Measurements from ENCODE around the gene WNT5A.

The WNT5A gene

DNA sequence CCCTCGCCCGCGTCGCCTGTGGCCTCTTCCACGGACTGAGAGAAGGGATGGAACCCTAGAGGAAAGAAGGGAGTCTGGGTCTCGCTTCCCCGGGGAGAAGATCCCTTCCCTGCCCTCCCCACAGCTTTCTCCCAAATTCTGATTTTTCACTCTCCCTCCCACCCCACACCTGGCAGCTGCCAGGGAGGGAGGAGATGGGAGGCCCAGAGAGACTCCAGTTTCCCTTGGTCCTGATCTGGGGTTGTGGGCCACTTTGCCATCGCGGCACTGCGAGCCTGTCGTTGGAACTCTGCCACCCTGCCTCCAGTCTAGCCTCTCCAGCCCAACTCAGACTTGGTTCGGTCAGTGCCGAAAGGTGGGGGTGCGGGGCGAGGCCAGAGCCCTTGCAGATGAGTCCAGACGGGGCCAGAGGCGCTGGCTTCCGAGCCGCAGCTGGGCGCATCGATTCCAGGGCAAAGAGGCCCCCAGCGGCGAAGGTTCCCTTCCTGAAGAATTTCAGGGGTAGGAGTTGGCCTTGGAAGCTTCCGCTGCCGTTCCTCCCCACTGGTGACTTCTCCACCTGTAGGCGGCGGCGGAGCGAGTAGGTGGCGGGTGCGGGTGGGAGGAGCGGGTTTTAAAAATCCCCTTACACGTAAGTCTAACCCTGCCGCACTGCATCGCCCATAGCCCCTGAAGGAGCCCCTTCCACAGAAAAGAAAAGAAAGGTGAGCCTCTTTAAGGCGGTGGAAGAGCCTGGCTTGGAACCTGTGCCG, 5.2 kb downstream of the WNT5A start:
- no peak for FAIRE-seq

GRCh38 chr3:55480911-55481743, 6.0 kb downstream of the WNT5A start:
- no peak for FAIRE-seq

DNA sequence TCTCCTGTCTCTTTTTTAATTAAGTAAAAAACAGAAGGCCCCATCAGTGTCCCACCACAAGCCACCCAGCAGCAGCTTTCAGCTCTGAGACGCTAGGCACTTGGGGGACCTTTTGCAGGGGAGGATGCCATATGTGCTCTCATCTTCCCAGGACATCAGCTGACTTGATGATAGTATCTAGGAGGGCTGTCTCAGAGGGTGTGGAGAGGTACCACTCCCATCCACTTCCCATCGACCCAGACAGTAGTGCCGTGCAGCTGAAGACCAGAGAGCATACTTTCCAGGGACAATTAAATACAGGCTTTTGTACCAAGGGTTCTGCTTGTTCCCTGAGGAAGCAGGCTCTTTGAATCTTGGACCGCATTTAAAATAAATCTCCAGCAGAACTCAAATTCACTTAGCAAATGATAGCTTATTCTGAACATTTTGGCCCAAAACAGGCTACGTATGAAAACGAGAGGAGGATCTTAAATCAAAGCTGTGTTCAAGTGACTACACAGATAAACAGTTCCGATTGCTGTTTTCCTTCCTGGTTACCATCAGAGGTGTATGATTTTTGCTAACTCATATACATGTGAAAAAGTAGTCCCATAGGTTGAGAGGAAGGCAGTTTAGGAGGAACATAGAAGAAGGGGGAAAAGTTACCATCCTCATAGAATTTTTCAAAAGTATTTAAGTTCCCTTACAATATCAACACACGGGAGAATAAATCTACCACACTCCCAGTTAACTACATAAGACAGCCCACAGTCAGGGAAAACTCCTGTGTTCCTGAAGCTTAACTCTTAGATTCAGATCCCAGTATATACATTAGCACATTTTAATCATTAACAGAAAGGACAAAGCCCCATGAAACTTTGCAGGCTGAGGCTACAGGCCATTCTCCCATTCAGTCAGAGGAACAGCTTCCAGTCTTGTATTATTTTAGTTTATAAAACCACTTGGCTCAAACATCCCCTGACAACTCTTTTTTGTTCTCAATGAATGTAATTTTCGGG, 9.5 kb downstream of the WNT5A start:
- no peak for FAIRE-seq

GRCh38 chr3:55476515-55476914, 10.6 kb downstream of the WNT5A start:
- no peak for FAIRE-seq

DNA sequence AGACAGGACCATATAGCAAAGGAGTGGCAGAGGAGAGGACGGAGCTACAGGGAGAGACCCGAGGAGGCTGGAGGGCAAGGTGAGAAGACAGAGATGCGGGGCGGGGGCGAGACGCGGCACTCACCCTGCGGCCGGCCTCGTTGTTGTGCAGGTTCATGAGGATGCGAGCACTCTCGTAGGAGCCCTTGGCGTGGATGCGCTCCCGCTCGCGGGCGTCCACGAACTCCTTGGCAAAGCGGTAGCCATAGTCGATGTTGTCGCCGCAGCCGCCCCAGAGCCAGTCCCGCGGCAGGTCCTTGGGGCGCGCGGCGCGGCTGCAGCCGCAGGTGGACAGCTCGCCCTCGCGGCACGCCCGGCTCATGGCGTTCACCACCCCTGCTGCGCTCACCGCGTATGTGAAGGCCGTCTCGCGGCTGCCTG, 12.9 kb downstream of the WNT5A start:
- no peak for FAIRE-seq

GRCh38 chr3:55473788-55474187, 13.3 kb downstream of the WNT5A start:
- FAIRE-seq: no peak

GRCh38 chr3:55471522-55472280, 15.4 kb downstream of the WNT5A start:
- no peak for FAIRE-seq

DNA sequence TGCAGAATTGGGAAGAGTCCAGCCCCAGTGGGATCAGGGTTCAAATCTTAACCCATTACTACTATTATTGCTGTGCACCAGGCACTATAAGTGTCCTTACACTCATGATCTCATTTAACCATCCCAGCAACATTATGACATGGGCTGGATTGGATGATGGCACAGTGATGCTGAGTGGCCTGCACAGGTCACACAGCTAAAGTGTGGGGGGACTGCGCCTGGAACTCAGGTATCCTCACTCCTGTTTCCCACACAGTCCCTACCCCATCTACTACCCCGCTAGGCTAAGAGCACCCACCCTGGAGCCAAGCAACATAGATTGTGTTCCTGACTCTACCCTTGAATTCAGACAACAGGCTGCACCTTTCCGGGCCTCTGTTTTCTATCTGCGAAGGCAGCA, 16.0 kb downstream of the WNT5A start:
- no peak for FAIRE-seq

- FAIRE-seq: no peak
Measured at GRCh38 chr3:55469957-55470526, 17.1 kb downstream of the WNT5A start.

DNA sequence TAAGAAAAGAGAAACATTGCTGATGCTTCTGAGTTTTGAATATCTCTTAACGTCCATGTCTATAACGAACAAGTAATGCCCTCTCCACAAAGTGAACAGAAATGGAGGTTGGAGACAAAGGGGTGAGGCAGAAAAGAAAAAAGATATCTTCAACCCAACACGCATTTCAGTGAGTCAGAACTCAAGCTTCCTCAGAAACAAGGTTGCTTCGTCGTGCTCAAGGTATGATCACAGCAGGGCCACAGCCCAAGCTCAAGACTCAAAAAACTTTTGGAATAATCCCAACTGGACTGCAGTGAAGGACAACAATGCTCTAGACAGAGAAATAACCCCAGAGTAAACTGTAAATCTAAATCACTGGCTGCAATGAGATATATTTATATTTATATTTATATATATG, 18.9 kb downstream of the WNT5A start:
- FAIRE-seq: no peak

GRCh38 chr3:55467099-55467498, 20.0 kb downstream of the WNT5A start:
- FAIRE-seq: no peak

- FAIRE-seq: no peak
Measured at GRCh38 chr3:55466526-55466925, 20.6 kb downstream of the WNT5A start.

DNA sequence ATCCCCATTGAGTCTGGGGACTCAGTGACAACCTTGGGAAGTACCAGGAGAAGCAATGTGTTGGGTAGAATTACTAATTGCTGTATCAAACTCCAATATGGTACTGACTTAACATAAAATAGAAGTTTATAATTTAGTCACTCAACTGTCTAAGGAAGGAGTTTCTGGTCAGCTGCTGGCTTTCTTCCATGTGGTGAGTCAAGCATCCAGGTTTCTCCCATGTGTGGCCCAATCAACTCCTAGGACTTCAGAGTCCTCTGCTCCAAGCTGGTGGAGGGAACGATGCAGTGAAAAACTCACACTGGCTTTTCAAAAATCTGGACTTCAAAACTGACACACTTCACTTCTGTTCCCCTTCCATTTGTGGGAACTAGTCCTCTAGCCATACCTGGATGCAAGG, 25.2 kb downstream of the WNT5A start:
- FAIRE-seq: no peak

GRCh38 chr3:55459838-55460237, 27.3 kb downstream of the WNT5A start:
- FAIRE-seq: no peak

- no peak for FAIRE-seq
Measured at GRCh38 chr3:55458181-55458790, 28.8 kb downstream of the WNT5A start.

GRCh38 chr3:55455915-55456314, 31.2 kb downstream of the WNT5A start:
- FAIRE-seq: no peak

DNA sequence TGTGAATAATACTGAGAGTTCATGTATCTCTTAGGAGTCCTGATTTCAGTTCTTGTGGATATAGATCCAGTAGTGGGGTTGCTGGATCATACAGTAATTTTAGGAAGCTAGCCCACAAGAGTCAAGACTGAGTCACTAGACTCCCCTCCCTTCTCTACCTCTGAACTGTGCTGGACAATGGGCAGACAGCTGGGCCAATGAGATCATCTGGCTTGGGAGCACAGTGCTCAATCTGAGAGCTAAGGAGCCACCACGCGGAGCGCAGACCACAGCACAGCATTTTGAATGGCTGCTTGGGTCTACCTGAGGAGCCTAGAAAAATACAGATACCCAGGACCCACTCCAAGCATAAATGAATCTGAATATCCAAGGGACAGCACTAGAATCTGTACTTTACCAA, 32.5 kb downstream of the WNT5A start:
- FAIRE-seq: no peak

DNA sequence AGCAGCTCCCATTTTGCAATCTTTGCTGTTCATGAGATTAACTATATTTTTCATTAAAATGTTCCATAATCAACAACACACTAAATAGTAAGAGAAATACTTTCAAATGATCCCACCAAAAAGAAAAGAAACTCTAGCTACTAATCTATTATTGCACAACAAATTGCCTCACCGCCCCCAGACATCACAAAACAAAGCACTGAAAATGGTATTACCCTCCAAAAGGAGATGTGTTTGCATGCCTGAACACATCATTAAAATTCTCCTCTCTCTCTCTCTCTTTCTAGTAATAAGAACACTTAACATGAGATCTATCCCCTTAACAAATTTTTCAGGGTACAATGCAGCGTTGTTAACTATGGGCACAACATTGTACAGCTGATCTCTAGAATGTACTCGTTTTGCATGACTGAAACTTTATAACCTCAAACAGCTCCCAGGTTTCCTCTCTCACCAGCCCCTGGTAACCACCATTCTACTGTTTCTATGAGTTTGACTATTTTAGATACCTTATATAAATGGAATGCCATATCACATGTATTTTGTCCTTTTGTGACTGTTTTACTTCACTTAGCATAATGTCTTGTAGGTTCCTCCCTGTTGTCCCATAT, 33.1 kb downstream of the WNT5A start:
- no peak for FAIRE-seq

GRCh38 chr3:55452886-55453285, 34.2 kb downstream of the WNT5A start:
- no peak for FAIRE-seq

GRCh38 chr3:55449527-55449926, 37.6 kb downstream of the WNT5A start:
- no peak for FAIRE-seq

DNA sequence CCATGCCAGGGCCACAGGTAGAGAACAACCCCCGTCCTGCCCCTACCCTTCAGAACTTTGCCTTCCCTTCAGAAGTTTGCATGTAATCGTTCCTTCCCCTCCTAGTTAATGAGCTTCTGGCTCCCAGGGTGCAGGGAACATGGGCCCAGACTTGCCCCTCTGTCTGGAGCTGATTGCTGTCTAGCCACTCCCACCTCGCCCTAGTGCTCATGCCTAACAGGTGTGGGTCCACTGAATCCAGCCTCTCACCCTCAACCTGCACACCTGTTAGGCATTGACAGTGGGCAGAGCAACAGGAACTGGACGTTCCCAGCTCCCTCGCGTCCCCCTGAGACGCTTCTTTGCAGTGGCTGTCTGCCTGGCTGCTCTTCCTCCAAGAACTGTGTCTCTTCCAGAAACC, 40.3 kb downstream of the WNT5A start:
- no peak for FAIRE-seq
